Endothelial cell of hepatic sinusoid (primary cell): ENCODE data around the gene CCDC39.

Experiments
- in situ Hi-C: cut with HindIII; loops from 2 replicates; pipeline ENCODE4 v1.10.0; 2017; ENCODE audit warnings: low sequenced_read_pairs

Gene CCDC39

GRCh38 chr3:180679178-180680096, at the start of gene CCDC39:
Gene CCDC39, minus strand, starts transcription at chr3:180679489. Its CDS starts 109 bp downstream, at chr3:180679380.
- in situ Hi-C loops = no loop called here

DNA sequence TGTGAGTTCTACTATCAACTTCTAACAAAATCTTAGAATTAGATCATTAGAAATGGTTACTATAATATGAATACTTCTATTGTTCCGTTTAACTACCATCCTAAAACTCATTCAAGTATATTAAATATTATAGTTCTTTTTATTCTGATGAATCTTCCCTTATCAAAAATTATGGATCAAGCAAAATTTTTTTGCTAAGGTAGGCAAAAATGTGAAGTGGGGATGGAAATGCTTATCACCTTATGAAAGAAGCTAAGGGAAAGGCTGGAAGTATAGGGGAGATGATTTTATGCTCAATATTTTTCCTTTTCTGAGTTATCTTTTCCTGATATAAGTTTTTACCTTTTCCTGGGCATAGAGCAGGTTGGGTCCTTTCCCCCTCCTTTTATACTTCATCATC, 40.7 kb upstream of the CCDC39 start:
- in situ Hi-C loops = no loop called here

DNA sequence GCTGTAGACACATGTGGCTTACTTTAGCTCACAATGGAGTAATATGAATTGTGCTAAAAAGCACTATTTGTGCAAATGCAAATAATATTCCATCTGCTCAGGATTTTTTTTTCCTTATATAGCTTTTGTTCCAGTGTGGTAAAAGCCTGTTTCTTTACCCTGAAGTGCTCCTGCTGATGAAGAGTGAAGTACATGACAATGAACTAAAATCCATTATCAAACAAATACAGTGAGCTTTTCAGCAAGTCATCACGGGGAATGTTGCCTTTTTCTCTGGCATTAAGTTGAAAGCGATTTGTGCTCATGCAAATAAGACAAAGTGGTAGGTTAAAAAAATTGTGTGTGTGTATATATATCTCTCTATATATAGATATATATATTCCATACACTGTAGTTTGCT, 28.6 kb upstream of the CCDC39 start:
- in situ Hi-C loops = no loop called here

DNA sequence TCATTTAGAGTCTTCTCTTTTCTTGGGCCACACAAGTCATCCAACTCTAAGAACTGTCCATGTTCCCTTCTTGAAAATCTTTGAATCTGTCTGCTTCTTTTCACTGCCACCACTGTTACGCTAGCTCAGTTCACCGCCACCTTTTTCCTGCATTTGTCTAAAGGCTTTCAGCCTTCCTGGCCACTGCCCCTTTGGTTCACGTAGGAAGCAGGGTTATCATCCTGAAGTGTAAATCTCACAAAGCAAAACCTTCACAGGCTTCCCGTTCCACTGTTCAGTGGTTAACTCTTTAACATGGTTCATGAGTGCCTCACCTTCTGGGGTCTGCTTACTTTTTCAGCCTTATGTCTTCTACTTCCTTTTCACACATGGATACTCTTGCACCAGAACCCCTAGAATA, 26.3 kb upstream of the CCDC39 start:
- in situ Hi-C loops = no loop called here

- in situ Hi-C loops = no loop called here
Observed at GRCh38 chr3:180704532-180704931, 25.2 kb upstream of the CCDC39 start.

- in situ Hi-C loops = no loop called here
Observed at GRCh38 chr3:180700941-180701340, 21.7 kb upstream of the CCDC39 start.

DNA sequence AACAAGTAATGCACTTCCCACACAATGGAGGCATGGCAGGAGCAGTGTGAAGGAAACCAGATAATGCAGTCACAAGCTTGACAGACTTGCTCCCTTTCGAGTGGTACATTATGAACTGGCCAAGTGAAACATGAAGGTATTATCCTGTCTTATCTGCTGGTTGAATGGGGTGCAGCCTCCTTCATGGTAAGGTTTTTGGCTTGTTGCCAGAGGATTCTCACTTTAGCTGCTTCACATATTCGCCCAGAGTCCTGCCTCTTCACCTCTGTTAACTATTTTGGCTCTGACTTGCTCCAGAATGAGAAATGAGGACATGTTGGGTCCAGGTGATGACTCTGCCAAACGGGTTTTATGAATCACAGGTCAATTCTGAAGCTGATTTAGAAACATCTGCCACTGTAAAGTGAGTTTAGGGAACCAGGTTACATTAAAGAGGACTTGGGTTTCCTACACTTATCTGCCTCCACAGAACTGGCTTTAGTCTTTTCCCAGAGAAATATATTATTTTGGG, 19.5 kb upstream of the CCDC39 start:
- in situ Hi-C loops = no loop called here

GRCh38 chr3:180694321-180694720, 15.0 kb upstream of the CCDC39 start:
- in situ Hi-C loops = no loop called here

DNA sequence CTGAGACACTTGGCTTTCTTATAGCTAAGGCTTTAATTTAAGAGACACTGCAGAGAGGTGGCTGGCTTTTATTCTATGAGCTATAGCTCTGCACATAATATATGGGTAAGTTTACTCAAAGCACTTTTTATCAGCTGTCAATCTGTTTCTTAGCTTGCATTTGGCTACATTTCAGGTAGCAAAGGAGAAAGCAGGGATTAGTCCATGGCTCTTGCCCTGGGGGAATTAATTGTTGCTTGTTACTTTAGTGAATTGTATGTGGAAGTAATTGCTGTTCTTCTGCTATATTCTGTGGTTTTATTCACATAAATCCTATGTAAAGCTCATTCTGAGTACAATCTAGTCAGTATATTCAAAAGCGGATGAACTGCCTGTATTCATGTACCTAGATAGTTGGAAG, 14.4 kb upstream of the CCDC39 start:
- in situ Hi-C loops = no loop called here

GRCh38 chr3:180690061-180690460, 10.8 kb upstream of the CCDC39 start:
- in situ Hi-C loops = no loop called here

- in situ Hi-C loops = no loop called here
Observed at GRCh38 chr3:180684807-180685206, 5.5 kb upstream of the CCDC39 start.

GRCh38 chr3:180683816-180684215, 4.5 kb upstream of the CCDC39 start:
- in situ Hi-C loops = no loop called here

DNA sequence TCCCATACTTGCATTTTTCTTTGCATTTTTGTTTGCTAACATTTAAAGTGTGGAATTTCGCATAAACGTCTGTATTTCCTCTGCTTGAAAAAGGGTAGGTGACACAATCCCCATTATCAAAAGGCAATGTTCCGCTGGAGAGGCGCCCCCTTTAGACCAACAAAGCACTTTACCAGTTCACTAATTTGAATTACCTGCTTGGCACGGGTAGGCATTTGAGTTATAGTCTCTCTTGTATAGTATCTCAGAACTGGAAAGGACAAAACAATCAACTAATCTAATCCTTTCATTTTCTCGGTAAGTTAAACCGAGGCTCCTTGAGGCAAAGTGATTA, 775 bp upstream of the CCDC39 start:
- in situ Hi-C loops = no loop called here

GRCh38 chr3:180678231-180678630, 1.1 kb downstream of the CCDC39 start:
- in situ Hi-C loops = no loop called here

DNA sequence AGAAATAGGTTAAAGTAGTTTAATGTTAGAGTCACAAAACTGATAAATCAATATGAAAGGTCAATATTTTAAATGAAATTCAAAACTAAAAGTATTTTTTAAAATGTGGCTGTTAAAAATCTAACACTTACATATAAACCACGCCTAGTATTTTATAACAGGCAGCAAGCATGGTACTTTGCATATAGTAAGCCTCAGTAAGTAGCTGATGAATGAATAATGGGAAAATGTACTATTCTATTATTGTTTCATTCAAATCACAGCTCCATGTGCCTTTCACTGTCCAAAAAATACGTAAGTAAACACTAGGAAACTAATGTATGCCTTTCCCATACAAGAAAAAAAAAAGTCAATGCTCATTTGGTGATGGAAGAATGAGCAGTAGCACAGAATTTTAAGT, 17.8 kb downstream of the CCDC39 start:
- in situ Hi-C loops = no loop called here

- in situ Hi-C loops = no loop called here
Observed at GRCh38 chr3:180657094-180657493, 22.2 kb downstream of the CCDC39 start.

DNA sequence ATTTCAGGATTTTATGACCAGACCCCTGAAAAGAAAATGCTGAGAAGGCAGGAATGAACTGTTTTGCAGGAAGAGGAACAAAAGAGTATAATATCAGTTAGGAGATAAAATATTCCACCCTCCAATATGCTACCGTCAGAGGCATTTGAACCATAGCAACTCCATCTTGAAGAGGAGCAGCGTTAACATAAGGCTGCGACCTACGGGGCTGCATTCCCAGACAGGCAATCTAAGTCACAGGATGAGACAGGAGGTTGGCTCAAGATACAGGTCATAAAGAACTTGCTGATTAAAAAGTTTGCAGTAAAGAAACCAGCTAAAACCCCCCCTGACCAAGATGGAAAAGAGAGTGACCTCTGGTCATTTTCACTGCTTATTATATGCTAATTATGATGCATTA, 22.9 kb downstream of the CCDC39 start:
- in situ Hi-C loops = no loop called here

DNA sequence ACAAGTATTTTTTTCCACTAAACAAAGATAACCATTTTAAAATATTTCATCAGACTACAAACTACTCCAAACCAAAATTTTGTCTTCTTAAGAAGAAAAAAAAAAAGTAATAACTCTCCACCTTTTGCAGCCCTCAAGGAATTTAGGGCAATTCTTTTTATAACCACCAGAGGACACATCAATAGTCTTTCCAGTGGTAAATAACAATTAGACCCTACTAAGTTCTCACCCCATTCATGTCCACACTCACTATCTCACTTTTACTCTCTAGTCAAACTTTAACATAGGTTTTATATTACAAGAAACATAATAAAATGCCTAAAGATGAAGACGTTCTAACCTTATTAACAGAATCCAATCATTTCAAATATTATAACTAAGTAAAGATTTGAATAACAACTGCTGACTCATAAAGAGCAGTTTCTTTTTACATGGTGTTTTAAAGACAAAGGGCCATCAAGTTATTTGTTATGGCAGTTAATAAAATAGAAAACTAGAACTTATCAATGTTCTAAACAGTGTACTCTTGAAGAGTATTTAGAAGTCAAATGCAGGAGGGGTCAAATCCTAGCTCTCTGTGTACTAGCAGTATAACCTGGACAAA, 33.0 kb downstream of the CCDC39 start:
- in situ Hi-C loops = no loop called here

DNA sequence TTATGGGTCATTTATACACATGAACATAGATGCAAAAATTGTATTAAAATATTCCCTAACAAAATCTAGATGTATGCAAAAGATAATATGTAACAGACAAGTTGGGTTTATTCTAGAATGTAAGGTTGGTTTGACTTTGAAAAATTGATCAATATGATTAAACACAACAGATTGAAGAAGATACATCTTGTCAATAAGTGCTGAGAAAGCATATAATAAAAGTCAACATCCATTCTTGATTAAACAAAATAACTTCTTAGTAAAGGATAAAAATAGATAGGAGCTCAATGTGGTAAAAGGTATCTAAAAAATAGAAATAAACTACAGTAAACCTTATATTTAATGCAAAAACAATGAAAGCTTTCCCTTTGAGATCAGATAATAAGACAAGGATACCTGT, 38.3 kb downstream of the CCDC39 start:
- in situ Hi-C loops = no loop called here

- in situ Hi-C loops = no loop called here
Observed at GRCh38 chr3:180633722-180634121, 45.6 kb downstream of the CCDC39 start.

DNA sequence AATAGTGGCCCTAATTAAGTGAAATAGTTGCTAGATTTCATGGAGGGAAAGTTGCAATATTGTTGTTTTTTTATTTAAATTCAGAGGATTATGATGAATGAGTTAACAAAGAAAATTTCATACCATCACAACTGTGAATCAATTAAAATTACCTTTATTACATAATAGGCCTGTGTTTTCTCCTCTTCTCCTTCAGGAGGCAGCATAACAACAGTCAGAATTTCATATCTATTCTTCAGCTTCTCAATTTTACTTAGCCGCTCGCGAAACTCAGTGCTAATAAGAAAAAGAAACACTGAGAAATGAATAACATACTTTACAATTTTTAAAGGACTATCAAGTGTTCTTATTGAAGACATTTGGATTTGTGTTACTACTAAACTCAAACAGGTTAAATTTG, 48.0 kb downstream of the CCDC39 start:
- in situ Hi-C loops = no loop called here

DNA sequence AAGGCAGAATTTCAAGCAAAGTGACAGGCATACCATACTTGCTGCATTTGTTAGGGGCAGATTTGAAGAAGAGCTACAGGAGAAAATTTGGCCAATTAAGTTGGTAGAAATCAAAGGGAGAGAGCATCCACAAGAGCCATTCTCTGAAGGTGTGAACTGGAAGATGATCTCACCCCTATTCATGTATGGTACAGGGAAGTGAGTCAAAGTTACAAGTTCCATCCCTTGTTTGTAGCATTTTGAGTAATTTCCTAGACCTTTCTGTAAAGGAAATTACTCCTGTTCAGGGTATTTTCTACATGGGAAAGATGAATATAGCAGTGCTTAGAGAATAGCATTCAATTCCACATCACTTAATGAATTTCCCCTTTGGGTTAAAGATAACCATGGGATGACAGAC, 48.9 kb downstream of the CCDC39 start:
- in situ Hi-C loops = no loop called here
